Left ventricle myocardium inferior (tissue), 1 donor: ENCODE data around the gene FTO. TPM values are rescaled to one million over a fixed set of nuclear protein-coding genes. Genes with fewer than 3 reads are reported as not detected.

Source experiments
- DNase-seq: peaks from one replicate; pipeline ENCODE4 v3.0.0-alpha.2; 2020
- H3K27ac ChIP-seq: fragments of 200-600 bp; replicated peaks from 2 replicates; pipeline ENCODE4 v1.8.0; 2021
- H3K27me3 ChIP-seq: fragments of 200-600 bp; 2 replicates; pipeline ENCODE4 v1.8.0; 2021; ENCODE audit warnings: low read depth
- H3K36me3 ChIP-seq: fragments of 200-600 bp; 2 replicates; pipeline ENCODE4 v1.8.0; 2021
- H3K4me1 ChIP-seq: fragments of 200-600 bp; 2 replicates; pipeline ENCODE4 v1.8.0; 2021
- H3K4me3 ChIP-seq: fragments of 200-600 bp; 2 replicates; pipeline ENCODE4 v1.8.0; 2021; ENCODE audit warnings: mild to moderate bottlenecking, moderate library complexity
- H3K9me3 ChIP-seq: fragments of 200-600 bp; replicated peaks from 2 replicates; pipeline ENCODE4 v1.8.0; 2021
- intact Hi-C: fragments of 100-400 bp; cut with micrococcal nuclease; formaldehyde crosslinking; loops from one replicate; pipeline ENCODE4 v1.11.0; 2022
- total RNA-seq: library from RNA; stranded (reverse); fragmentation: NEBNext Ultra II Directional; extraction: Animal tissue kit (Norgen Biotek cat#: 25700); gene quantifications from one replicate; pipeline ENCODE4 v1.2.1, GENCODE V29; 2021
- TF ChIP-seq, protein P1 (sequence below): fragments of 200-600 bp; IDR thresholded peaks from 2 replicates; pipeline ENCODE4 v1.8.0; 2021; ENCODE audit warnings: antibody characterized with exemption, mild to moderate bottlenecking, borderline replicate concordance
- donor health status: DM: no; HTN: yes; CAD: no; lungs with severe emphysema.

FTO gene
- total RNA-seq, 1 donor from 2014 or later, result 78.4 TPM

- no peak for DNase-seq
- TF ChIP-seq, protein P1, sequence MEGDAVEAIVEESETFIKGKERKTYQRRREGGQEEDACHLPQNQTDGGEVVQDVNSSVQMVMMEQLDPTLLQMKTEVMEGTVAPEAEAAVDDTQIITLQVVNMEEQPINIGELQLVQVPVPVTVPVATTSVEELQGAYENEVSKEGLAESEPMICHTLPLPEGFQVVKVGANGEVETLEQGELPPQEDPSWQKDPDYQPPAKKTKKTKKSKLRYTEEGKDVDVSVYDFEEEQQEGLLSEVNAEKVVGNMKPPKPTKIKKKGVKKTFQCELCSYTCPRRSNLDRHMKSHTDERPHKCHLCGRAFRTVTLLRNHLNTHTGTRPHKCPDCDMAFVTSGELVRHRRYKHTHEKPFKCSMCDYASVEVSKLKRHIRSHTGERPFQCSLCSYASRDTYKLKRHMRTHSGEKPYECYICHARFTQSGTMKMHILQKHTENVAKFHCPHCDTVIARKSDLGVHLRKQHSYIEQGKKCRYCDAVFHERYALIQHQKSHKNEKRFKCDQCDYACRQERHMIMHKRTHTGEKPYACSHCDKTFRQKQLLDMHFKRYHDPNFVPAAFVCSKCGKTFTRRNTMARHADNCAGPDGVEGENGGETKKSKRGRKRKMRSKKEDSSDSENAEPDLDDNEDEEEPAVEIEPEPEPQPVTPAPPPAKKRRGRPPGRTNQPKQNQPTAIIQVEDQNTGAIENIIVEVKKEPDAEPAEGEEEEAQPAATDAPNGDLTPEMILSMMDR, result no peak
- intact Hi-C loops, result no loop called here
- Histone ChIP-seq H3K4me3 (no peak overlapping the region), H3K36me3 (no peaks in the 10 kb centered on the region), H3K27me3 (no peaks in the 10 kb centered on the region), H3K27ac (no peak overlapping the region), H3K9me3 (no peaks in the 10 kb centered on the region), H3K4me1 (peaks cover 39% of the 10 kb centered on the region)
Measured at GRCh38 chr16:53708490-53708889, 4.5 kb downstream of the FTO start.

DNA sequence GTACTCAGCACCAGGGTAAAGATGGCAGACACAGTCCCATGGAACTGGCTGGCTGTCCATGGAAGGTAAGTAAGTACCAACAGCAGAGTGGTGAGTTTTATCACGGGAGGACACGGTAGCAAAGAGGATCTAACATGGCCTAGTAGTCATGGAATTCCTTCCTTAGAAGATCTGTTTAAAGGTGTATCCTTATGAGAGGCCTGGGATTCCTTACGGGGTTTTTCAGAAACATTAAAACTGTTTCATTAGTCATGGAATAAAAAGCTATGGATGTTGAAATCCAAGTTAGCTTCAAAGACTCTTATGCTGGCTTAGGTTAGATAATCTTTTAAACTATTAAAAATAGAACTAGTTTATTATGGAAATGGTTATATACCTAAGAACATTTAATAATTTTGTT is 7.4 kb downstream of the FTO start:
- Histone ChIP-seq H3K4me1 (peaks cover 41% of the 10 kb centered on the region), H3K4me3 (no peak overlapping the region), H3K27ac (no peak overlapping the region), H3K27me3 (no peaks in the 10 kb centered on the region), H3K36me3 (no peaks in the 10 kb centered on the region), H3K9me3 (no peaks in the 10 kb centered on the region)
- intact Hi-C loops, result no loop called here
- DNase-seq, result no peak
- TF ChIP-seq, protein P1, result no peak

DNA sequence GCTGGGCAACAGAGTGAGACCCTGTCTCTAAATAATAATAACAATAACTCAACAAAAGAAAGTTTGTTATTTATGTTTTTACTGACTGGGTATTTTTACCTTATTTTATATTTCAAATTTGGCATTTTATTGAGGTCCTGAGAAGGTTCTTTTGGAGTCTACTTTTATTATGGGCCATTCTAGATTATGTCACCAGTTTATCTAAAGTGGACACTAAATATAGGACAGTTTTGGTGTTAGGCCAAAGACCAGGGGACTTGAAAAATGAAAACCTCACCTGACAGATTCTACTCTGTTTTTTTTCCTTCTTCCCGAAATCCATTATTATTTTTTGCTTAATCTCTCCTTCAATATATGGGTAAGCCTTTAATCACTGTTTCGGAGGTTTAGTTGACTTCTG is 8.1 kb downstream of the FTO start:
- Histone ChIP-seq H3K27ac (no peak overlapping the region), H3K27me3 (no peaks in the 10 kb centered on the region), H3K4me3 (no peak overlapping the region), H3K9me3 (no peaks in the 10 kb centered on the region), H3K4me1 (peaks cover 41% of the 10 kb centered on the region), H3K36me3 (no peaks in the 10 kb centered on the region)
- TF ChIP-seq, protein P1, result no peak
- DNase-seq, result no peak
- intact Hi-C loops, result no loop called here

- Histone ChIP-seq H3K4me1 (peaks cover 52% of the 10 kb centered on the region), H3K9me3 (no peaks in the 10 kb centered on the region), H3K36me3 (no peaks in the 10 kb centered on the region), H3K27me3 (no peaks in the 10 kb centered on the region), H3K4me3 (no peak overlapping the region), H3K27ac (no peak overlapping the region)
- intact Hi-C loops, result no loop called here
- no peak for DNase-seq
- TF ChIP-seq, protein P1, result no peak
Measured at GRCh38 chr16:53713403-53714204, 9.6 kb downstream of the FTO start.

DNA sequence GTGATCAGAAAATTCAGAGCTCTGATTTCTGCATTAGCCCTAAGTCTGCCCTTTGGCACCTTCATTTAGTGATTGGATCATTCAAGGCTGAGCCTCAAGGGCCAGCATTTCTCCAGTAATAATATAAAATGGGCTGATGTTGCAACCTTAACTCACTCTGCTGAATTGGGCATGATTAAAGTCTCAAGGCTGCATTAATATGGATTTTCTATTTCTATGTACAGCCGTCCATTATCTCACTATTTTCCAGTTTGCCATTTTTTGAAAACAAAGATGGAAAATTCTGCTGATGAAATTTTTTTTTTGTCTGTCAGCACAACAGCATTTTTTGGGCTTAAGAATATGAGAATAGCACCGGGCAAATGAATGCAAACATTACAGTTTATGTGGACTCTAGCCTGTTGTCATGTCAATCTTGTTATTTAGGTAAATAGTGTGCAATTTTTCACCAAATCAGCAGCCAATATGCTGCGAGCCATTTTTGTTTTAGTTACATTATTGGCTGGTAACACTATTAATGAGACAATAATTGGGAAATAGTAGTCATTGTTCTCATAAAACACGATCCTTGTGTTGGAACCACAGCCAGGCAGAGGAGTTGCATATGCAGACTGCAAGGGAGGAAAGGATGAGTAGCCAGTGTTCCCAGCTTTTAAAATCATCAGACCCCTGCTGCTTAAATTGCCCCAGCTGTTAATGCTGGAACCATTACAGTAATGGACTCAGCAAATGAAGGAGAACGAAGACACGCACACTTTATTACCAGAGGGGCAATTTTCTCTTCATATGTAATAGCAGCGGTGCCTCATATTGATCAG is 10.5 kb downstream of the FTO start:
- Histone ChIP-seq H3K4me1 (peaks cover 52% of the 10 kb centered on the region), H3K36me3 (no peaks in the 10 kb centered on the region), H3K4me3 (no peak overlapping the region), H3K27ac (peak overlapping the region; percentile 5), H3K9me3 (no peaks in the 10 kb centered on the region), H3K27me3 (no peaks in the 10 kb centered on the region)
- intact Hi-C loops, result no loop called here
- TF ChIP-seq, protein P1, result no peak
- no peak for DNase-seq
